GM12872 (cell line): ENCODE measurements around the gene CRKL.

Experiments used
- CTCF ChIP-seq: IDR thresholded peaks from 3 replicates; pipeline ENCODE4 v1.5.1; 2011; ENCODE audit warnings: low read depth, mild to moderate bottlenecking, low read length, moderate library complexity; ENCODE audit not compliant: insufficient read depth

CRKL gene

DNA sequence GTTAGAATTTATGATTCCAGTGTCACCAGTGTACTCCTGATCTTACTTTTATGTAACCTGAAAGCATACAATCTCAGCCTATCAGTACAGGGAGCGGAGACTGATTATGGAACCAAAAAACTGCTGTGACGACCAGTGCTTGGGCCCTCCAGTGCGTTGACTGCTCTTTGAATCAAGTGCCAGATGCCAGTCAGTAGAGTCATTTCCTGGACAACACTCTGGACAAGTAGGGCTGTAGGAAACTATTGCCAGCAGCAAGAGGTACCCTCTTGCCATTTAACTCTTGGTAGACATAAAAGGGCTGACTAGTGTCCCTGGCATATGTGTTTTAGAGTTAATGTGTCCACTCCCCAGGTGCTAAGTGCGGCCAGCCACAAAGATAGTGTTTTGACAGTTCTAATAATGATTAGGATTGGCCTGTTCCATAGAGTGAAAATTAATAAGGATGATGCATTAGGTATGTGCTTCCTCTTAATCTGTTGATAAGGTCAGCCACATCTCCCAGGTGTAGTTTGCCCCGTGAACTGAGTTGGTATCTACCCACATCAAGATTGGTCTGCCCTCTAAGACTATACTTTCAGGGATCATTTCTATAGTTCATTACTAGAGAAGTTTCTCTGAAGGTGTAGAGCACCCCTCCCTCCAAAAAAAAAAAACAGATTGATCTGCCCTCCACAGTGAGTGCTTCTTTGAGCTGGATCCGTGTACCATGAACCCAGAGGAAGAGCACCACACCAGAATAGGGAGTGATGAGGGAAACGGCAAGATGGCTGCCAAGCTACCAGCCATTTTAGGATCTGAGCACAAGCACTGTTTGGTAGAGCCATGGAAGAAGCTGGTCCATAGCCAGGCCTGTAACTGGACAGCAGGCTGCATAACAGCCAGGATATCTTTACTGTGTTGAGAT is 29.1 kb downstream of the CRKL start:
- no peak for TF ChIP-seq CTCF

DNA sequence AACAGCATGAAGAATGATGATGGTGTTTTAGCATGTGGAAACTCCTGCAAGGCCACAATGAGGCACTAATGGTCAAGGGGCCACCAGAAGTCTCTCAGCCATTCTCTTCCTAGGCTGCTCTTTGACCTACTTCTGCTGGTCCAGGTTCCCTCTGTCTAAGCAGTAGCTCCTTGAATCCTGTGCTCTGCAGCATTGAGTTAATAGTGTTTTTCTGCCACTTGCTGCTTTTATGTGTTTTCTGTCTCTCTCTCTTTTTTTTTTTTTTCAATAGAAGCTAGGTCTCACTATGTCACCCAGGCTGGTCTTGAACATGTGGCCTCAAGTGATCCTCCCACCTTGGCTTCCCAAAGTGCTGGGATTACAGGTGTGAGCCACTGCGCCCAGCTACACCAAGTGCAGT is 29.8 kb downstream of the CRKL start:
- TF ChIP-seq CTCF = no peak

GRCh38 chr22:20948450-20948849 is 31.2 kb downstream of the CRKL start:
- TF ChIP-seq CTCF = no peak

DNA sequence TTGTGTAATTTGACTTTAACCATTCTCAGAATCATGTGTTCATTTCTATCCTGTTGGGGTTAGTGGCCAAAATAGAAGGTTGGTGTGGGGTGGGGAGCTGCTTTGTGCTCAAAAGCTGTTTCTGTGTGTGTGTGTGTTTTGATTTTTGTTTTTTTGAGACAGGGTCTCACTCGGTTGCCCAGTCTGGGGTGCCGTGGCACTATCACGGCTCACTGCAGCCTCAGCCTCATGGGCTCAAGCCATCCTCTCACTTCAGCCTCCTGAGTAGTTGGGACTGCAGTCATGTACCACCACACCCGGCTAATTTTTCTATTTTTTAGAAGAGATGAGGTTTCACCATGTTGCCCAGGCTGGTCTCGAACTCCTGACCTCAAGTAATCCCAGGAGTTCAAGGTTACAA is 31.8 kb downstream of the CRKL start:
- no peak for TF ChIP-seq CTCF

- no peak for TF ChIP-seq CTCF
Measured at GRCh38 chr22:20949698-20950183, 32.5 kb downstream of the CRKL start.

DNA sequence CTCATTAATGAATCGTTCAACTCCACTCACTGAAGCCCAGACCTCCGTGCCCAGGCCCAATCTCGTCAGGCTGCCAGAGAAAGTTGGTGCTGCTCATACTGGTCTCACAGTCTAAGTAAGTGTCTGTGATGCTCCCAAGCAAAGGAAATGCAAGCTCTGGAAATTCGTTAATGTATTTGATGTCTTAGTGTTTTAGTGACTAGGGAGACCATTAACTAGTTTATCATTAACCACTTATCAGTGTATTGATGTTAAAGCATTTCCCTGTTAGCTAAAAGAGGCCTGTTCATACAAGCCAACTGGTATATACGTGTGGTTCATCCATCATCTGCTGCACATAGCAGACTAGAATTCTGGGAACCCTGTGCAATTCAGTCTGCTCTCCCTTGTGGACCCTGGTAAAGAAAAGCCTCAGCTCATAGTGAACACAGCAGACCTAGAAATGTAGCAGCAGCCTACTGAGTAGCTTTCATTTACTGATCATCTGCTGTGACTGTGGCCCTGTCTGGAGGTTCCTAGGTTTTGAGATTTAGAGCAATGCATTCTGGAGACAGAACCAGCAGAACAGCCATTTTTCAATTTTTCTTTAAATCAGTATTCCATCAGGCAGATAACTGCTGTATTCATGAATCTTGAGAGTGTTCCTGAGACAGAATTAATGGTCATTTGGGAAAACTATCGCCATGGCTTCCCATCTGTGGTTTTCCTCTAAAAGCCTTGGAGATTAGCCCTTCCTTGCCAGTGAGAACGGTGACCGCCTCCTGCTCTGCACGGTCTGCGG is 34.1 kb downstream of the CRKL start:
- no peak for TF ChIP-seq CTCF

GRCh38 chr22:20951932-20952380 is 34.7 kb downstream of the CRKL start:
- no peak for TF ChIP-seq CTCF
